ENCODE data around the gene C1R. TPM values are rescaled to one million over a fixed set of nuclear protein-coding genes. Genes with fewer than 3 reads are reported as not detected.
"Not testable (repeated sequence)": the region's sequence is repeated elsewhere in the genome, so short reads cannot be mapped to it uniquely, and the experiment has no call there.

The C1R gene
- total RNA-seq, 1 donor from 2014 or later = 0.78 TPM

DNA sequence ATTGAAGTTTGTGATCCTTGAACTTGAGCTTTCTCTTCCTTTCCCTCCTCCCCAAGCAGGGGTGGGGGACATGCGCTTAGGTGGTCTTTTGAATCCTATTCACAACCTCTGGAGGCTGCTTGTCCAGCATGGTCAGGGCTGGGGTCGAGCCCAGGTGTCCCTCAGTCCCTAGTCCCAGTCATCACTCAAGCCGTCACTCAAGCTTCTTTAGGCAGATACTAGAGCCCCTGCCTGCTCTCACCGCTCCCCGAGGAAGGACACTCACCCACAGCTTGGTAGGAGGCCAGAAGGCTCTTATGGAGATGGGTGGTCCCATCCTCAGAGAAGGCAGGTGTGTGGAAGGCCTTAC, 17.3 kb upstream of the C1R start:
- ATAC-seq (ENCODE audit: low read depth) (no peak), DNase-seq (no peak)
- Mint-ChIP-seq H3K27ac (peak overlapping the region; percentile 94), H3K36me3 (ENCODE audit: low read depth) (peaks cover 30% of the 10 kb centered on the region), H3K4me1 (peaks cover 29% of the 10 kb centered on the region), H3K9me3 (peaks cover 11% of the 10 kb centered on the region), H3K27me3 (no peaks in the 10 kb centered on the region), H3K4me3 (peak overlapping the region; percentile 92)
- TF ChIP-seq, protein P1, sequence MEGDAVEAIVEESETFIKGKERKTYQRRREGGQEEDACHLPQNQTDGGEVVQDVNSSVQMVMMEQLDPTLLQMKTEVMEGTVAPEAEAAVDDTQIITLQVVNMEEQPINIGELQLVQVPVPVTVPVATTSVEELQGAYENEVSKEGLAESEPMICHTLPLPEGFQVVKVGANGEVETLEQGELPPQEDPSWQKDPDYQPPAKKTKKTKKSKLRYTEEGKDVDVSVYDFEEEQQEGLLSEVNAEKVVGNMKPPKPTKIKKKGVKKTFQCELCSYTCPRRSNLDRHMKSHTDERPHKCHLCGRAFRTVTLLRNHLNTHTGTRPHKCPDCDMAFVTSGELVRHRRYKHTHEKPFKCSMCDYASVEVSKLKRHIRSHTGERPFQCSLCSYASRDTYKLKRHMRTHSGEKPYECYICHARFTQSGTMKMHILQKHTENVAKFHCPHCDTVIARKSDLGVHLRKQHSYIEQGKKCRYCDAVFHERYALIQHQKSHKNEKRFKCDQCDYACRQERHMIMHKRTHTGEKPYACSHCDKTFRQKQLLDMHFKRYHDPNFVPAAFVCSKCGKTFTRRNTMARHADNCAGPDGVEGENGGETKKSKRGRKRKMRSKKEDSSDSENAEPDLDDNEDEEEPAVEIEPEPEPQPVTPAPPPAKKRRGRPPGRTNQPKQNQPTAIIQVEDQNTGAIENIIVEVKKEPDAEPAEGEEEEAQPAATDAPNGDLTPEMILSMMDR (IDR thresholded peaks at IDR 0.05) = no peak
- CTCF ChIA-PET = interaction anchor here (0.6 to 5.1 kb wide), 5 partner anchors 10 to 918 kb away, joined by 3 to 29 read pairs (median 18); partner anchors contain the start of genes C12orf57, RNU7-1 and SPSB2
- POLR2A ChIA-PET = interaction anchor here (0.8 to 4.7 kb wide), 4 partner anchors 16 to 257 kb away, joined by 3 to 69 read pairs (median 10); partner anchors contain the start of genes C12orf57, CDCA3, RNU7-1 and SPSB2
- intact Hi-C loops (cut with micrococcal nuclease) = loop anchor here (1.0 to 5.0 kb wide), 8 partner anchors 21 to 357 kb away; partner anchors contain the start of genes C12orf57, CDCA3, CLSTN3 and EMG1

DNA sequence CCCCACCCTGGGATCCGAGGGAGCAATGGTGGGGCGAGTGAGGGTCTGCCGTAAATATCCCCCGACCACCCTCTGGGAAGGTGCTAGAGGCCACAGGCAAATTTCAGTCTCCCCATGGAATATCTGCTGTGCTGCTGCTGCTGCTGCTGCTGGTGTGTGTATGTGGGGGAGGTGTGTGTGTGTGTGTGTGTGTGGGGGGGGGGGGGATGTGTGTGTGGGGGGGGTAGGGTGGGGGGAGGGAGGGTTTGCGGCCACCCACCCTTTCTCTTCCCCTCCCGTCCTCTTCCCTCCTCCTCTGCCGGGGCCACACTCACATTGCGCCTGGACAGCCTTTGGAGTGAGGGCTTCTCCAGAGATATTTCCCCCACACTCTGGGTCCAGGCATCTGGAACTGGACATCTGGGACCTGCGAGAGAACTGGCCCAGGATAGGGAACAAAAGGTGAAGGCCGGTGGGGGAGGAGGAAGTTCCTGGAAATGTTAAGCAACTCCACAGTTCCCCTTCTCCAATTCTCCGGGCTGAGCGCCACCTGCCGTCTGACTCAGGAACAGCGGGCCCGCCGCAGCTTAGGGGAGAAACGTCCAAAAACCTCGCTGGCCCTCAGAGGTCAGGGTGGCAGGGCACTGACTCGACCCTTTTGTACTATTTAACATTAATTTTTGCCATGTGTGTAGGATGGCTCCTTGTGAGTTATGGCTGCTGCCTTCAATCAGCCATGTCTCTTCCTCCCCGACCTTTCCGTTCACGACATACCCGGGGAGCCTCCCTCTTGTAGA, 16.7 kb upstream of the C1R start, which contains the start of gene C1RL:
Gene C1RL, minus strand, starts transcription at position 419 of the 776 bp plus-strand sequence. Its CDS starts 34 bp downstream, at position 385.
- H3K27me3 Mint-ChIP-seq = no peaks in the 10 kb centered on the region
- peak; percentile 53 for ATAC-seq (ENCODE audit: low read depth)
- peak within 1 kb of the TSS; percentile 94 for H3K27ac Mint-ChIP-seq
- POLR2A ChIA-PET = interaction anchor here (0.6 to 4.7 kb wide), 14 partner anchors 13 to 391 kb away, joined by 3 to 69 read pairs (median 4); partner anchors contain the start of genes C12orf57, CDCA3, EMG1 and MLF2
- peaks cover 26% of the 10 kb centered on the region for H3K36me3 Mint-ChIP-seq (ENCODE audit: low read depth)
- peaks cover 29% of the 10 kb centered on the region for H3K4me1 Mint-ChIP-seq
- TF ChIP-seq, protein P1 (IDR thresholded peaks at IDR 0.05) = peak; percentile 58
- DNase-seq = peak; percentile 83
- H3K9me3 Mint-ChIP-seq = peaks cover 11% of the 10 kb centered on the region
- CTCF ChIA-PET = interaction anchor here (0.6 to 5.1 kb wide), 12 partner anchors 9 to 918 kb away, joined by 3 to 29 read pairs (median 4); partner anchors contain the start of genes C12orf57, RNU7-1 and SPSB2
- H3K4me3 Mint-ChIP-seq = peak within 1 kb of the TSS; percentile 92
- intact Hi-C loops (cut with micrococcal nuclease) = loop anchor here (1.0 to 5.0 kb wide), 10 partner anchors 17 to 356 kb away; partner anchors contain the start of genes C12orf57, C1R, CDCA3 and CLSTN3

DNA sequence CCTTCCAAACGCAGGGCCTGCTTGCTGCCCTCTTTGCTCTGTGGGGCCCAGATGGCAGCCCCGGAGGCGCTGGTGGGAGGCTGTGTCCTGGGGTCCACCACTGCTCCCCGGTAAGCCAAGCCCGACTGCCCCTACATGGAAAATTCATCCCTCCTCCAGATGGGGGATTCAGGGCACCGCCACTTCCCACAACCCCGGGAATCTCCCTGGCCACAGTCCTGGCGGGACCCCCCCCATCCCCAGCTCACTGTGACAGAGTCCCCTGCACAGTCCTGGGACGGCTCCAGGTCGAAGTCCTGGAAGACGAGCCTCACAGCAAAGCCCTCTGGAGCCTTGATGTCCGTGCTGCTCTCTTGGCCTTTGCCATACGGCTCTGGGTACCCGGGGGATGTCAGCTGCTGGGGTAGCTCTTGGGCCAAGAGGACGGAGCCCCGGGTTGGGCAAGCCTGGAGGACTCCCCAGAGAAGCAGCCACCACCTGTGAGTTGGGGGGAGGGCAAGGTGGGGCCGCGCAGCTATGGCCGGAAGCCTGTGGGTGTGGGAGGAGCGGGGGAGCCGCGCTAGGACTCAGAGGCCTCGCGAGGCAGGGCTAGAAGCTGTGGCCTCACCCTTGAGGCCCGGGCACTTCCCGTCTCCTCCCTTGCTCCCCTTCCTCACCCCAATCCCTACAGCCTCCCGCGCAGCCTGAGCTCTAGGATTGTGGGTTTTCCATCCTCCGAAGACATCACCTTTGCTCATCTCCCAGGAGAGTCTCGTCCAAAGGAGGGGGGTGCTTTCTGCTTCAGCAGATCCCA, 16.0 kb upstream of the C1R start:
- peaks cover 32% of the 10 kb centered on the region for H3K36me3 Mint-ChIP-seq (ENCODE audit: low read depth)
- H3K4me1 Mint-ChIP-seq = peaks cover 26% of the 10 kb centered on the region
- DNase-seq (peak; percentile 57), ATAC-seq (ENCODE audit: low read depth) (peak; percentile 92)
- ChIA-PET CTCF (interaction anchor here (0.6 to 5.1 kb wide), 14 partner anchors 10 to 537 kb away, joined by 3 to 29 read pairs (median 4); partner anchors contain the start of genes C12orf57, RNU7-1 and SPSB2), POLR2A (interaction anchor here (0.6 to 4.7 kb wide), 16 partner anchors 14 to 532 kb away, joined by 3 to 69 read pairs (median 4); partner anchors contain the start of genes C12orf57, CDCA3, EMG1 and MLF2)
- H3K9me3 Mint-ChIP-seq = peaks cover 11% of the 10 kb centered on the region
- TF ChIP-seq, protein P1 (IDR thresholded peaks at IDR 0.05) = no peak
- intact Hi-C loops (cut with micrococcal nuclease) = loop anchor here (1.0 to 5.0 kb wide), 5 partner anchors 16 to 355 kb away; partner anchors contain the start of genes C1R, CDCA3, CLSTN3 and LPCAT3
- H3K27ac Mint-ChIP-seq = peak overlapping the region; percentile 94
- H3K27me3 Mint-ChIP-seq = no peaks in the 10 kb centered on the region
- H3K4me3 Mint-ChIP-seq = peak overlapping the region; percentile 92

DNA sequence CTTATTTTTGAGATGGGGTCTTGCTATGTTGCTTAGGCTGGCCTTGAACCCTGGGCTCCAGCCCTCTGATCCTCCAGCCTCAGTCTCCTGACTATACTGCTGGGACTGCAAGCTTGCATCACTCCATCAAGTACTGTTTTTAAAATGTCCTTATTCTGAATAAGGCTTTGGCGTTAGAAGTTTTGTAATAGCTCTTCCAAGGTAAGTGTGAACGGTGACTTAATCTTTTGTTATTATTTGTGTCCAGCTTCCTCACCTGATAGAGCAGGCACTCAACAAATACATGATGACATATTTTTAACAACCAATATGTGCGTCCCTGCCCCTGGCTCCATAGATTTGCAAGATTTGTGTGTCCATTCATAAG, 15.4 kb upstream of the C1R start:
- H3K4me3 Mint-ChIP-seq = peak overlapping the region; percentile 92
- peaks cover 11% of the 10 kb centered on the region for H3K9me3 Mint-ChIP-seq
- H3K27me3 Mint-ChIP-seq = no peaks in the 10 kb centered on the region
- no peak for ATAC-seq (ENCODE audit: low read depth)
- intact Hi-C loops (cut with micrococcal nuclease) = loop anchor here (1.0 to 5.0 kb wide), 5 partner anchors 15 to 355 kb away; partner anchors contain the start of genes C1R, CDCA3, CLSTN3 and LPCAT3
- TF ChIP-seq, protein P1 (IDR thresholded peaks at IDR 0.05) = no peak
- H3K36me3 Mint-ChIP-seq (ENCODE audit: low read depth) = peaks cover 32% of the 10 kb centered on the region
- ChIA-PET CTCF (interaction anchor here (0.9 to 5.1 kb wide), 11 partner anchors 10 to 238 kb away, joined by 3 to 29 read pairs (median 5); partner anchors contain the start of genes C12orf57, LPCAT3, RNU7-1 and SPSB2), POLR2A (interaction anchor here (0.6 to 4.7 kb wide), 8 partner anchors 17 to 533 kb away, joined by 3 to 69 read pairs (median 6); partner anchors contain the start of genes C12orf57, CDCA3, EMG1 and PHB2)
- DNase-seq = no peak
- peaks cover 25% of the 10 kb centered on the region for H3K4me1 Mint-ChIP-seq
- peak overlapping the region; percentile 94 for H3K27ac Mint-ChIP-seq

DNA sequence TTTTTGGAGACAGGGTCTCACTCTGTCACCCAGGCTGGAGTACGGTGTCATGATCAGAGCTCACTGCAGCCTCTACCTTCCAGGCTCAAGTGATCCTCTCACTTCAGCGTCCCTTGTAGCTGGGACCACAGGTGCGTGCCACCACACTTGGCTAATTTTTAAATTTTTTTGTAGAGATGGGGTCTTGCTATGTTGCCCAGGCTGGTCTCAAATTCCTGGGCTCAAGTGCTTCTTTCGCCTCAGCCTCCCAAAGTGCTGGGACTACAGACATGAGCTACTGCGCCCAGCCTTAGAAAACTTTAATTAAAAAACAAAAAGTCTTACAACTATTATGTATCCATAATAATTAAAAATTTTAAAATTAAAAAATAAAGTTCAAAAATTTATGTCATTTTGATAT, 14.9 kb upstream of the C1R start:
- ChIA-PET POLR2A (interaction anchor here (0.6 to 4.7 kb wide), 3 partner anchors 162 to 352 kb away, joined by 4 to 69 read pairs (median 9); partner anchors contain the start of genes C12orf57, CDCA3, RNU7-1 and USP5), CTCF (interaction anchor here (0.9 to 5.1 kb wide), 7 partner anchors 37 to 238 kb away, joined by 3 to 29 read pairs (median 8); partner anchors contain the start of genes C12orf57, LPCAT3, RNU7-1 and SPSB2)
- DNase-seq; H3K27ac Mint-ChIP-seq; H3K4me3 Mint-ChIP-seq; H3K27me3 Mint-ChIP-seq; ATAC-seq (ENCODE audit: low read depth): not testable (repeated sequence)
- intact Hi-C loops (cut with micrococcal nuclease) = loop anchor here (5.0 kb wide), 1 partner anchor 255 kb away; the partner anchor contains the start of genes CDCA3 and USP5
- Mint-ChIP-seq H3K36me3 (ENCODE audit: low read depth) (peaks cover 35% of the 10 kb centered on the region), H3K4me1 (peaks cover 25% of the 10 kb centered on the region), H3K9me3 (peaks cover 11% of the 10 kb centered on the region)

All from activated B cell treated with CpG ODN at 0.5 μM for 24 hours (primary cell).